Cardiac muscle cell (in vitro differentiated cells and primary cell): ENCODE results near the gene RGR. TPM values are rescaled to one million over a fixed set of nuclear protein-coding genes. Genes with fewer than 3 reads are reported as not detected.

Experiments used
- DNase-seq, 2 donors: peaks; one replicate each; pipeline versions ENCODE4 v3.0.0 to v3.0.0-alpha.2; 2010 to 2017; ENCODE audit warnings: low read depth in 1 of 2, low spot score in 1 of 2
- H3K27ac ChIP-seq: fragments of 200-600 bp; sonication (generic); 2 replicates; pipeline ENCODE4 v1.5.1; 2016
- H3K27me3 ChIP-seq: fragments of 200-600 bp; sonication (generic); 2 replicates; pipeline ENCODE4 v1.6.0; 2016; ENCODE audit warnings: control low read depth
- H3K36me3 ChIP-seq: fragments of 200-600 bp; sonication (generic); 2 replicates; pipeline ENCODE4 v1.5.1; 2016; ENCODE audit warnings: control low read depth
- H3K4me1 ChIP-seq: fragments of 200-600 bp; sonication (generic); 2 replicates; pipeline ENCODE4 v1.8.1; 2017; ENCODE audit warnings: low read depth, mild to moderate bottlenecking, mixed run types
- H3K4me3 ChIP-seq: fragments of 200-600 bp; sonication (generic); 2 replicates; pipeline ENCODE4 v1.5.1; 2016; ENCODE audit warnings: mild to moderate bottlenecking
- H3K9me3 ChIP-seq: fragments of 200-600 bp; sonication (generic); 2 replicates; pipeline ENCODE4 v1.5.1; 2017; ENCODE audit warnings: low read depth, mild to moderate bottlenecking, control low read depth
- polyA plus RNA-seq: library from polyadenylated mRNA; unstranded; fragments of >200 nt; fragmentation: Nextera tagmentation; extraction: Ambion mirVana; gene quantifications from 2 replicates; pipeline ENCODE4 v1.2.1, GENCODE V29; 2016
- total RNA-seq: library from RNA; depleted of rRNA; stranded (reverse); fragments of >200 nt; gene quantifications from 2 replicates; pipeline ENCODE4 v1.2.3, GENCODE V29; 2016
- TF ChIP-seq, protein P1 (sequence below): IDR thresholded peaks from 2 replicates; pipeline ENCODE4 v1.5.1; 2012; ENCODE audit warnings: low read depth, mild to moderate bottlenecking, low read length

Gene RGR, protein sequence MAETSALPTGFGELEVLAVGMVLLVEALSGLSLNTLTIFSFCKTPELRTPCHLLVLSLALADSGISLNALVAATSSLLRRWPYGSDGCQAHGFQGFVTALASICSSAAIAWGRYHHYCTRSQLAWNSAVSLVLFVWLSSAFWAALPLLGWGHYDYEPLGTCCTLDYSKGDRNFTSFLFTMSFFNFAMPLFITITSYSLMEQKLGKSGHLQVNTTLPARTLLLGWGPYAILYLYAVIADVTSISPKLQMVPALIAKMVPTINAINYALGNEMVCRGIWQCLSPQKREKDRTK
- not detected in 2 replicates for total RNA-seq
- polyA plus RNA-seq = not detected in 2 replicates

DNA sequence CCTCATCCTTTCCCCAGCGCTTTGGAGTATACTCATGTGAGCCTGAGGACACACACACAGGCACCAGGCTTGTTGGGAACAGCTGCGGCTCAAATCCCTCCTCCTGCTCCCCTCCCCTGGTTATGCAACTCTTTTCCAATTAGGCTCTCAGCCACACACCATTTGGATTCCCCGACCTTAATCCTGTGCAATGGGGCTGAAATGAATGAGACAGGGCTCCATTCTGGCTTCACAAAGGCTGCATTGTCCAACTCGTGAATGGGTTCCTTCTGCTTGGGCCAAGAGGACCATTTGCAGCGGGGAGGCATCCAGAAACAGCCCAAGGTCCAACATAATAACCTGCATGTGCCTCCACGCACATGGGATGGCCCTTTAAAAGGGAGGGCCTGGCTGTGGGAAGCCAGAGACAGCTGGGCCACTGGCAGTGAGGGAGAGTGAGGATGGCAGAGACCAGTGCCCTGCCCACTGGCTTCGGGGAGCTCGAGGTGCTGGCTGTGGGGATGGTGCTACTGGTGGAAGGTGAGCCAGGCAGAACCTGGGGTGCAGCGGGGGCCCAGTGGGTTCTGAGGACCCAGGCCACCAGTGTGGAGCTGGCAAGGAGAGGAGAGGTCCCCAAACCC, at the start of gene RGR:
TSS of gene RGR (plus strand) at position 403 of the 620 bp plus-strand sequence. CDS start at position 441, 38 bp downstream.
- Histone ChIP-seq H3K36me3 (no peaks in the 10 kb centered on the region), H3K9me3 (no peaks in the 10 kb centered on the region), H3K27me3 (no peaks in the 10 kb centered on the region), H3K4me1 (no peaks in the 10 kb centered on the region), H3K4me3 (no peak within 1 kb of the TSS), H3K27ac (no peak within 1 kb of the TSS)
- TF ChIP-seq, protein P1, sequence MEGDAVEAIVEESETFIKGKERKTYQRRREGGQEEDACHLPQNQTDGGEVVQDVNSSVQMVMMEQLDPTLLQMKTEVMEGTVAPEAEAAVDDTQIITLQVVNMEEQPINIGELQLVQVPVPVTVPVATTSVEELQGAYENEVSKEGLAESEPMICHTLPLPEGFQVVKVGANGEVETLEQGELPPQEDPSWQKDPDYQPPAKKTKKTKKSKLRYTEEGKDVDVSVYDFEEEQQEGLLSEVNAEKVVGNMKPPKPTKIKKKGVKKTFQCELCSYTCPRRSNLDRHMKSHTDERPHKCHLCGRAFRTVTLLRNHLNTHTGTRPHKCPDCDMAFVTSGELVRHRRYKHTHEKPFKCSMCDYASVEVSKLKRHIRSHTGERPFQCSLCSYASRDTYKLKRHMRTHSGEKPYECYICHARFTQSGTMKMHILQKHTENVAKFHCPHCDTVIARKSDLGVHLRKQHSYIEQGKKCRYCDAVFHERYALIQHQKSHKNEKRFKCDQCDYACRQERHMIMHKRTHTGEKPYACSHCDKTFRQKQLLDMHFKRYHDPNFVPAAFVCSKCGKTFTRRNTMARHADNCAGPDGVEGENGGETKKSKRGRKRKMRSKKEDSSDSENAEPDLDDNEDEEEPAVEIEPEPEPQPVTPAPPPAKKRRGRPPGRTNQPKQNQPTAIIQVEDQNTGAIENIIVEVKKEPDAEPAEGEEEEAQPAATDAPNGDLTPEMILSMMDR = no peak
- DNase-seq = no peak

DNA sequence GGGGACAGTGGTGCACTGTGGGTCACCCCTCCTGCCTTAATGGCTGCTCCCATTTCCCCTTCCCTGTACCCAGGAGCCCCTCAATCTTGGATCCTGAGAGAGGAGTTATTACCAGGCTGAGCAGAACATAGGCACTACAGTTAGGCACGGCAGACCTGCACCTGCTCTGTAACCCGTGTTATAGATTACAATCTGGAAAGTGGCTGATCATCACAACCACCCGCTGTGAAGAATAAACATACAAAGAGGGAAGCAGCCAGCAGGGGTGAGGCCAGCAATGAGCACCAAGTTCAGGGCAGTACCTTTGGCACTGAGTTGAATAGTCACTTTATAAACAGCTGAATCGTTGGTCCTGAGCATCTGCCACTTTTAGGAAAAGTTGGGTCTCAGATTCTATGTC, 48.8 kb upstream of the RGR start:
- H3K4me1 ChIP-seq = no peaks in the 10 kb centered on the region
- DNase-seq = no peak
- peaks cover 80% of the 10 kb centered on the region for H3K27me3 ChIP-seq
- H3K36me3 ChIP-seq = no peaks in the 10 kb centered on the region
- no peak overlapping the region for H3K4me3 ChIP-seq
- no peaks in the 10 kb centered on the region for H3K9me3 ChIP-seq
- TF ChIP-seq, protein P1 = no peak
- no peak overlapping the region for H3K27ac ChIP-seq

DNA sequence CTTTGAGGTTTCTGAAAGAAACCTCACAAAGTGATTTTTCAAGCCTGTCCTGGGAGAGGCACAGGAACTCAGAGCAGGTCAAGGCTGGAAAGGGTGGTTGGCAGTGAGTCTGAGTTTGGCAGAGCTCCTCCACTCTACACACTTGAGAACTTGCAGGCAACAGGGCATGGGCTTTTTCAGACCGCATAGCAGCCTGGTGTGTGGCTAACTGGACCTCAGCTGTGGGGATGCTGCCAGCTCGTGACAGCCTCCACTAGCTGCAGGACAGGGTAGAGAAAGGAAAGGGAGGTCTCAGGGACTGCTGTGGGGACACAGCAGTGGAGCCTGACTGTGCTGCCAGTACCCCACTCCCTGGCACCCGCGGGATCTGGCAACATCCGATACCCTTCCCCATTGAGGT, 47.9 kb upstream of the RGR start:
- no peaks in the 10 kb centered on the region for H3K36me3 ChIP-seq
- no peaks in the 10 kb centered on the region for H3K4me1 ChIP-seq
- TF ChIP-seq, protein P1 = no peak
- no peak overlapping the region for H3K27ac ChIP-seq
- H3K27me3 ChIP-seq = peaks cover 72% of the 10 kb centered on the region
- no peak overlapping the region for H3K4me3 ChIP-seq
- no peaks in the 10 kb centered on the region for H3K9me3 ChIP-seq
- no peak for DNase-seq

DNA sequence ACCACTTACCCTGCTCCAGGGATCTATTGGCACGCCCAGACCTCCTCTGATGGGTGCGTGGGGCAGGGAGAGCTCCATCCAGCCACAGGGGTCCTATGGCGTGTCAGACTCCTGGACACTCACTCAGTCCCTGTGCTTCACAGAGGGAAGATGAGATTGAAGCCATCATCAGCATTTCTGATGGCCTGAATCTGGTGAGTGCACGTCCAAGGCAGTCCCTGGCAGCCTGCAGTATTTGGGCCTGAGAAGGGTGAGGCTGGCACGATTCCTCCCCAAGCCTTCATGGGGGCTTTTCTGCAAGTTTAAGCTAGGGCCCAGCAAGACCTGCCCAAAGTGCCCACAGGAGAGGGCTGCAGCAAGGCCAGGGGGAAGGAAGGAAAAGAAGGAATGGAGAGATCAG, 47.2 kb upstream of the RGR start:
- Histone ChIP-seq H3K4me3 (no peak overlapping the region), H3K36me3 (no peaks in the 10 kb centered on the region), H3K4me1 (no peaks in the 10 kb centered on the region), H3K27me3 (peaks cover 65% of the 10 kb centered on the region), H3K27ac (no peak overlapping the region), H3K9me3 (no peaks in the 10 kb centered on the region)
- no peak for DNase-seq
- TF ChIP-seq, protein P1 = no peak

DNA sequence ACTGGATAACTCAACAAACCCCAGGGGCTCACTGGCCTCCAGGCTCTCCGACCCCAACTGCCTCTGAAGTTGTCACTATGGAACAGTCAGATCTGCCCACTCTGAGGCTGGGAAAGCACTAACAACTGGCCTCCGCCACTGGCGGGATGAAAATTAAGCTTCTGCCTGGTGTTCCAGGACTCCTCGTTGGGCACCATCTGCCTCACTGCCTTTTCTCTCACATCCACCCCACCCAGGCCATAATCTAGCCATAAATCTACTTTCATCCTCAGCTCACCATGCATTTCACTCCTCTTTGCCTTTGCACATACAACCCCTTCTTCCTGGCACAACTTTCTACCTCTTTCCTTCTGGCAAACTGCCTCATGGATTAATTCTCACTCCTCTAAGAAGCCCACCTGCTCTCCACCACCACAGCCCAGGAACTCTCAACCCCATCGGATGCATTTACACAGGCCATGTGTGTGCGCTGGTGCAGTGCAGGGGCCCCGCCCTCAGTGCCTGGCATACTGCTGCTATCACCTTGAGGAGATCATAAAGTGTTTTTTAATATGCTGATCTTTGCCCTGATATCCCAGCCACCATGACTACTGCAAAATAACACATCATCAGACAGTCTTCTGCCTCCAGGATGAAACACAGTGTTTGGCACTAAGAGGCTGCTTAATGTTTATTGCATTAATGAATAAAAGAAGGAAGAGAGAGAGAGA, 46.5 kb upstream of the RGR start:
- no peaks in the 10 kb centered on the region for H3K9me3 ChIP-seq
- H3K27ac ChIP-seq = no peak overlapping the region
- no peaks in the 10 kb centered on the region for H3K36me3 ChIP-seq
- DNase-seq = no peak
- TF ChIP-seq, protein P1 = no peak
- no peaks in the 10 kb centered on the region for H3K4me1 ChIP-seq
- no peak overlapping the region for H3K4me3 ChIP-seq
- H3K27me3 ChIP-seq = peaks cover 58% of the 10 kb centered on the region
